SK-N-SH (cell line): ENCODE measurements around the gene PHLPP2. TPM values are rescaled to one million over a fixed set of nuclear protein-coding genes. Genes with fewer than 3 reads are reported as not detected.

ENCODE experiments used
- CTCF ChIA-PET: fragments of 300-600, 350-600 bp; formaldehyde crosslinking; extraction: SDS; loops from one replicate; lab custom pipeline; 2021; lab: Yijun Ruan, JAX
- POLR2A ChIA-PET: fragments of 350-600 bp; sonication (Branson Sonifier 250); formaldehyde crosslinking; extraction: SDS; loops from one replicate; lab custom pipeline; 2020; ENCODE audit warnings: antibody characterized with exemption, inconsistent platforms; lab: Yijun Ruan, JAX
- DNase-seq: peaks from one replicate; pipeline ENCODE4 v3.0.0; 2012
- H2AFZ ChIP-seq: fragments of 200-600 bp; sonication (generic); 2 replicates; pipeline ENCODE4 v1.8.1; 2016; ENCODE audit warnings: antibody characterized with exemption, mild to moderate bottlenecking, low read depth
- H3F3A ChIP-seq: fragments of 200-600 bp; sonication (generic); replicated peaks from 2 replicates; pipeline ENCODE3; 2016; ENCODE audit warnings: antibody characterized with exemption, mild to moderate bottlenecking; ENCODE audit not compliant: insufficient read depth
- H3K27ac ChIP-seq, 2 experiments: fragments of 200-500 bp in 1 of 2; fragments of 200-600 bp in 1 of 2; sonication (Bioruptor generic) in 1 of 2; sonication (generic), shearing (Covaris generic) in 1 of 2; 2 replicates each; pipeline versions ENCODE4 v1.5.1 to v1.6.1; 2014 to 2016; ENCODE audit warnings: low read depth in 2 of 2, inconsistent platforms in 1 of 2, low read length in 1 of 2, mild to moderate bottlenecking in 1 of 2, mixed read lengths in 1 of 2
- H3K27me3 ChIP-seq: fragments of 200-600 bp; sonication (generic), shearing (Covaris generic); 2 replicates; pipeline ENCODE4 v1.6.1; 2016; ENCODE audit warnings: mixed run types; ENCODE audit not compliant: insufficient read depth
- H3K36me3 ChIP-seq, 2 experiments: fragments of 200-500 bp in 1 of 2; fragments of 200-600 bp in 1 of 2; sonication (Bioruptor generic) in 1 of 2; sonication (generic) in 1 of 2; replicated peaks in 1 of 2; 2 replicates each; pipeline versions ENCODE3 to v1.5.1; 2014 to 2016; ENCODE audit warnings: low read length in 1 of 2, mild to moderate bottlenecking in 1 of 2; ENCODE audit not compliant: insufficient read depth in 2 of 2, control insufficient read depth in 1 of 2
- H3K4me1 ChIP-seq, 2 experiments: fragments of 200-500 bp in 1 of 2; fragments of 200-600 bp in 1 of 2; sonication (Bioruptor generic) in 1 of 2; sonication (generic), shearing (Covaris generic) in 1 of 2; 2 replicates each; pipeline versions ENCODE4 v1.5.1 to v1.6.1; 2014 to 2016; ENCODE audit warnings: low read depth in 1 of 2, low read length in 1 of 2, mixed run types in 1 of 2; ENCODE audit not compliant: insufficient read depth in 2 of 2, control insufficient read depth in 1 of 2
- H3K4me2 ChIP-seq: fragments of 200-600 bp; sonication (generic), shearing (Covaris generic); 2 replicates; pipeline ENCODE4 v1.6.1; 2017; ENCODE audit warnings: mixed run types
- H3K4me3 ChIP-seq, 2 experiments: fragments of 200-500 bp in 1 of 2; fragments of 200-600 bp in 1 of 2; sonication (Bioruptor generic) in 1 of 2; sonication (generic), shearing (Covaris generic) in 1 of 2; 2 replicates each; pipeline versions ENCODE4 v1.5.1 to v1.8.1; 2014 to 2016; ENCODE audit warnings: low read depth in 2 of 2, inconsistent platforms in 1 of 2, low read length in 1 of 2, mild to moderate bottlenecking in 1 of 2, mixed read lengths in 1 of 2, moderate library complexity in 1 of 2
- H3K79me2 ChIP-seq: fragments of 200-600 bp; sonication (generic); 2 replicates; pipeline ENCODE4 v1.8.1; 2017; ENCODE audit warnings: mild to moderate bottlenecking; ENCODE audit not compliant: insufficient read depth
- H3K9ac ChIP-seq: fragments of 200-600 bp; sonication (generic); 2 replicates; pipeline ENCODE4 v1.6.1; 2017; ENCODE audit warnings: mixed run types
- H3K9me2 ChIP-seq: fragments of 200-600 bp; sonication (generic); 2 replicates; pipeline ENCODE4 v1.6.1; 2017; ENCODE audit warnings: mixed run types
- H3K9me3 ChIP-seq: fragments of 200-600 bp; sonication (generic); 2 replicates; pipeline ENCODE4 v1.6.1; 2017; ENCODE audit warnings: mixed run types, mild to moderate bottlenecking, moderate library complexity
- H4K20me1 ChIP-seq: fragments of 200-600 bp; sonication (generic); 2 replicates; pipeline ENCODE4 v1.6.1; 2017; ENCODE audit warnings: mild to moderate bottlenecking, mixed run types; ENCODE audit not compliant: insufficient read depth
- EZH2phosphoT487 ChIP-seq: fragments of 200-600 bp; sonication (generic); IDR thresholded peaks from 2 replicates; pipeline ENCODE4 v1.6.1; 2017; ENCODE audit warnings: low read depth, mixed run types, mild to moderate bottlenecking, antibody characterized with exemption, moderate library complexity, borderline replicate concordance
- MXI1 ChIP-seq: IDR thresholded peaks from 2 replicates; pipeline ENCODE4 v1.6.1; 2012; ENCODE audit warnings: mild to moderate bottlenecking, low read depth, low read length, improper control_type of control experiment
- NFIC ChIP-seq: IDR thresholded peaks from 2 replicates; pipeline ENCODE4 v1.4.0; 2012; ENCODE audit warnings: borderline replicate concordance
- NRF1 ChIP-seq: IDR thresholded peaks from 2 replicates; pipeline ENCODE4 v1.6.1; 2012; ENCODE audit warnings: low read depth, mild to moderate bottlenecking, low read length
- PBX3 ChIP-seq: IDR thresholded peaks from 2 replicates; pipeline ENCODE4; 2012
- RAD21 ChIP-seq: IDR thresholded peaks from 2 replicates; pipeline ENCODE4 v1.6.1; 2012; ENCODE audit warnings: mild to moderate bottlenecking, low read length
- RCOR1 ChIP-seq: fragments of 150-350 bp; IDR thresholded peaks from 2 replicates; pipeline ENCODE4 v1.6.1; 2017; ENCODE audit warnings: antibody characterized with exemption, low read length
- SMC3 ChIP-seq: IDR thresholded peaks from 2 replicates; pipeline ENCODE4 v1.6.1; 2012; ENCODE audit warnings: low read depth, low read length, improper control_type of control experiment
- TAF1 ChIP-seq: IDR thresholded peaks from 2 replicates; pipeline ENCODE4 v1.6.1; 2012; ENCODE audit warnings: low read depth, mild to moderate bottlenecking, low read length, moderate library complexity, borderline replicate concordance
- TEAD4 ChIP-seq: IDR thresholded peaks from 2 replicates; pipeline ENCODE4 v1.4.0; 2012; ENCODE audit warnings: mild to moderate bottlenecking, borderline replicate concordance; ENCODE audit not compliant: insufficient read depth
- USF1 ChIP-seq: IDR thresholded peaks from 2 replicates; pipeline ENCODE4 v1.4.0; 2012; ENCODE audit warnings: low read depth, borderline replicate concordance
- YY1 ChIP-seq: IDR thresholded peaks from 2 replicates; pipeline ENCODE4 v1.4.0; 2012; ENCODE audit warnings: low read depth, mild to moderate bottlenecking
- ZBTB33 ChIP-seq: IDR thresholded peaks from 2 replicates; pipeline ENCODE4 v1.4.0; 2012; ENCODE audit warnings: low read depth, borderline replicate concordance
- WGBS: methylation state at CpG from one replicate; pipeline ENCODE4 v1.1.6; 2017; ENCODE audit warnings: low lambda C conversion rate; 5-methylcytosine and 5-hydroxymethylcytosine counted together
- polyA plus RNA-seq, 3 experiments: library from polyadenylated mRNA; depleted of rRNA; stranded (reverse); fragments of >200 nt; gene quantifications; 2 replicates each; pipeline ENCODE4 v1.2.3, GENCODE V29; 2012
- TF ChIP-seq, protein P1 (sequence below): fragments of 150-350 bp; IDR thresholded peaks from 2 replicates; pipeline ENCODE4 v1.6.1; 2017; ENCODE audit warnings: antibody characterized with exemption, low read length, low read depth, borderline replicate concordance
- TF ChIP-seq, protein P2 (sequence below): fragments of 200-600 bp; sonication (generic); IDR thresholded peaks from 2 replicates; pipeline ENCODE4 v1.6.1; 2017; ENCODE audit warnings: antibody characterized with exemption, mild to moderate bottlenecking, moderate library complexity

Gene PHLPP2
- polyA plus RNA-seq, 1 of the 3 experiments (the other 2 are of a cell fraction): 5.5 TPM

DNA sequence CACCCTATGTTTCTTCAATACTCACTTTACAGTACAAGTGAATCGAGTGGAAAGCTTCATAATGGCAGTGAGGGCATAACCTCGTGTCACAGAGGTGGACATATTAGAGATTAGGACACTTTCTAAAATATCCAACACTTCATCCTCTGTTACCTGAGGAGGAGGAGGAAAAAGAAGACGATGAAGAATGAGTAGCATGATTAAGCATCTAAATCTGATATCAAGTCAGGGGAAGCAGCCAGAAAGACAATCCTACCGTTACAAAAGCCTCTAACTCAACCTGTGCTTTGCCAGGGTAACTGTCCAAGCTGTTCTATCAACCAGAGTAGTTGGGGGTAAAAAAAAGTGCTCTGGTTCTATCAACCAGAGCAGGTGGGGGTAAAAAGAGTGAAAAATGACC lies 23.7 kb upstream of the PHLPP2 start (continued):
- TF ChIP-seq PBX3: no peak
- TF ChIP-seq, protein P1, sequence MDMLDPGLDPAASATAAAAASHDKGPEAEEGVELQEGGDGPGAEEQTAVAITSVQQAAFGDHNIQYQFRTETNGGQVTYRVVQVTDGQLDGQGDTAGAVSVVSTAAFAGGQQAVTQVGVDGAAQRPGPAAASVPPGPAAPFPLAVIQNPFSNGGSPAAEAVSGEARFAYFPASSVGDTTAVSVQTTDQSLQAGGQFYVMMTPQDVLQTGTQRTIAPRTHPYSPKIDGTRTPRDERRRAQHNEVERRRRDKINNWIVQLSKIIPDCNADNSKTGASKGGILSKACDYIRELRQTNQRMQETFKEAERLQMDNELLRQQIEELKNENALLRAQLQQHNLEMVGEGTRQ: no peak
- no peak for TF ChIP-seq TAF1
- TF ChIP-seq MXI1: no peak

GRCh38 chr16:71746442-71747046 lies 22.0 kb upstream of the PHLPP2 start:
- DNase-seq: peak; percentile 57
- Histone ChIP-seq H3K27ac (no peak overlapping the region), H3K4me2 (no peak overlapping the region), H3F3A (peaks cover 27% of the 10 kb centered on the region), H3K9me2 (no peaks in the 10 kb centered on the region), H3K79me2 (peaks cover 4% of the 10 kb centered on the region), H3K9me3 (no peaks in the 10 kb centered on the region), H3K9ac (no peak overlapping the region), H3K4me1 (no peaks in the 10 kb centered on the region), H3K4me3 (no peak overlapping the region), H3K36me3 (peaks cover 35 to 79% of the 10 kb centered on the region in 2 experiments), H4K20me1 (no peaks in the 10 kb centered on the region), H2AFZ (no peak overlapping the region), H3K27me3 (no peaks in the 10 kb centered on the region)
- TF ChIP-seq, protein P2, sequence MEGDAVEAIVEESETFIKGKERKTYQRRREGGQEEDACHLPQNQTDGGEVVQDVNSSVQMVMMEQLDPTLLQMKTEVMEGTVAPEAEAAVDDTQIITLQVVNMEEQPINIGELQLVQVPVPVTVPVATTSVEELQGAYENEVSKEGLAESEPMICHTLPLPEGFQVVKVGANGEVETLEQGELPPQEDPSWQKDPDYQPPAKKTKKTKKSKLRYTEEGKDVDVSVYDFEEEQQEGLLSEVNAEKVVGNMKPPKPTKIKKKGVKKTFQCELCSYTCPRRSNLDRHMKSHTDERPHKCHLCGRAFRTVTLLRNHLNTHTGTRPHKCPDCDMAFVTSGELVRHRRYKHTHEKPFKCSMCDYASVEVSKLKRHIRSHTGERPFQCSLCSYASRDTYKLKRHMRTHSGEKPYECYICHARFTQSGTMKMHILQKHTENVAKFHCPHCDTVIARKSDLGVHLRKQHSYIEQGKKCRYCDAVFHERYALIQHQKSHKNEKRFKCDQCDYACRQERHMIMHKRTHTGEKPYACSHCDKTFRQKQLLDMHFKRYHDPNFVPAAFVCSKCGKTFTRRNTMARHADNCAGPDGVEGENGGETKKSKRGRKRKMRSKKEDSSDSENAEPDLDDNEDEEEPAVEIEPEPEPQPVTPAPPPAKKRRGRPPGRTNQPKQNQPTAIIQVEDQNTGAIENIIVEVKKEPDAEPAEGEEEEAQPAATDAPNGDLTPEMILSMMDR: peak; percentile 81
- TF ChIP-seq SMC3: peak; percentile 28; the same call in 1 of the 2 replicates
- no peak for TF ChIP-seq NFIC
- peak; percentile 67 for TF ChIP-seq RAD21
- POLR2A ChIA-PET: no interaction called here
- WGBS: 73% methylated on average over 7 of the region's 7 CpGs
- CTCF ChIA-PET: no interaction called here

GRCh38 chr16:71738855-71739254 lies 14.4 kb upstream of the PHLPP2 start:
- ChIA-PET POLR2A (no interaction called here), CTCF (no interaction called here)
- Histone ChIP-seq H3K9ac (no peak overlapping the region), H2AFZ (no peak overlapping the region), H3K4me1 (no peaks in the 10 kb centered on the region), H3K4me3 (no peak overlapping the region), H3K27me3 (no peaks in the 10 kb centered on the region), H3K9me3 (no peaks in the 10 kb centered on the region), H3K36me3 (peaks cover 42 to 68% of the 10 kb centered on the region in 2 experiments), H3K4me2 (no peak overlapping the region), H3K27ac (no peak overlapping the region), H3K79me2 (no peaks in the 10 kb centered on the region; the same call in none of the 2 replicates), H3F3A (peaks cover 6% of the 10 kb centered on the region), H3K9me2 (no peaks in the 10 kb centered on the region), H4K20me1 (no peaks in the 10 kb centered on the region)
- no peak for DNase-seq
- WGBS: 87% methylated on average over 4 of the region's 4 CpGs
- TF ChIP-seq EZH2phosphoT487 (no peak), ZBTB33 (no peak), NRF1 (no peak), YY1 (no peak), RCOR1 (no peak), USF1 (no peak), TEAD4 (no peak)
- TF ChIP-seq, protein P2: no peak
